ENCODE results near the gene TEPSIN.

TEPSIN gene

DNA sequence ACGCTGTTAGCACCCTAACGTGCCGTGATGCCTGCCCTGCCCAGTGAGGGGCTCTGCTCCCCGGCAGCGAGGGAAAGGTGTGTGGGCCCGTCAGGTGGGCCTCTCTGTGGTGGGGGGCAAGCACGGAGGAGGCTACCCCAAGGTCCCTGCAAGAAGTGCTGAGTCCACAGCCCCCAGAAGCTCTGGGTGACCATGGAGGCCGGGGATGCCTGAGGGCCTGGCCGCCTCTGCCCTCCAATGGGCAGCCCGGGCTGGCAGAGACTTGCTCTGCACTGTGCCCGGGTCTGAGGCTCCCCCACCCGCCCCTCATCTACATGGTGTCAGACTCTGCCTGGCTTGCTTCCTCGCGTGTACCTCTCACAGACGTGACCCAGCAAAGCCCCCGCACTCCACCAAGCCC, 44.0 kb upstream of the TEPSIN start:
- TF ChIP-seq, protein P1, sequence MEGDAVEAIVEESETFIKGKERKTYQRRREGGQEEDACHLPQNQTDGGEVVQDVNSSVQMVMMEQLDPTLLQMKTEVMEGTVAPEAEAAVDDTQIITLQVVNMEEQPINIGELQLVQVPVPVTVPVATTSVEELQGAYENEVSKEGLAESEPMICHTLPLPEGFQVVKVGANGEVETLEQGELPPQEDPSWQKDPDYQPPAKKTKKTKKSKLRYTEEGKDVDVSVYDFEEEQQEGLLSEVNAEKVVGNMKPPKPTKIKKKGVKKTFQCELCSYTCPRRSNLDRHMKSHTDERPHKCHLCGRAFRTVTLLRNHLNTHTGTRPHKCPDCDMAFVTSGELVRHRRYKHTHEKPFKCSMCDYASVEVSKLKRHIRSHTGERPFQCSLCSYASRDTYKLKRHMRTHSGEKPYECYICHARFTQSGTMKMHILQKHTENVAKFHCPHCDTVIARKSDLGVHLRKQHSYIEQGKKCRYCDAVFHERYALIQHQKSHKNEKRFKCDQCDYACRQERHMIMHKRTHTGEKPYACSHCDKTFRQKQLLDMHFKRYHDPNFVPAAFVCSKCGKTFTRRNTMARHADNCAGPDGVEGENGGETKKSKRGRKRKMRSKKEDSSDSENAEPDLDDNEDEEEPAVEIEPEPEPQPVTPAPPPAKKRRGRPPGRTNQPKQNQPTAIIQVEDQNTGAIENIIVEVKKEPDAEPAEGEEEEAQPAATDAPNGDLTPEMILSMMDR (IDR thresholded peaks at IDR 0.05; ENCODE audit: borderline replicate concordance, control extremely low read depth, extremely low read depth, insufficient read depth, missing control alignments): no peak
- no peak for DNase-seq (ENCODE audit: low spot score)
- in situ Hi-C loops (cut with MboI; ENCODE audit: low sequenced_read_pairs, unreplicated experiment): no loop called here

DNA sequence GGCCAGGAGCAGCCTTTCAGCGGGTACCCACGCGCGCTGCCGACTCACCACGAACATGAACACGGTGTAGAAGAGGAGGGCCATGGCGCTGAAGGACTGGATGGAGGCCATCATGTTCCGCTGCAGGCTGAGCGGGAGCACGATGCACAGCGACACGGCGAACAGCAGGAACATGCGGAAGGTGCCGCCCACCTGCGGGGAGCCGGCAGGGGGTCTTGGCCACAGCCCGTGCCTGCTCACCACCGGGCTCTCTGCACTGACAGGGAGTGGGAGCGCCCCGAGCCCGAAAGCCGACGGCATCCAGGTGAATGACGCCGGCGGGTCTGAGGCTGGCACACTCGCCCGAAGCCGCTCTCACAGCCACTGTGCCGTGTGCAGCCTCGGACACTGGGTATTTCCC, 43.3 kb upstream of the TEPSIN start:
- in situ Hi-C loops (cut with MboI; ENCODE audit: low sequenced_read_pairs, unreplicated experiment): no loop called here
- TF ChIP-seq, protein P1 (IDR thresholded peaks at IDR 0.05; ENCODE audit: borderline replicate concordance, control extremely low read depth, extremely low read depth, insufficient read depth, missing control alignments): no peak
- DNase-seq (ENCODE audit: low spot score): no peak

DNA sequence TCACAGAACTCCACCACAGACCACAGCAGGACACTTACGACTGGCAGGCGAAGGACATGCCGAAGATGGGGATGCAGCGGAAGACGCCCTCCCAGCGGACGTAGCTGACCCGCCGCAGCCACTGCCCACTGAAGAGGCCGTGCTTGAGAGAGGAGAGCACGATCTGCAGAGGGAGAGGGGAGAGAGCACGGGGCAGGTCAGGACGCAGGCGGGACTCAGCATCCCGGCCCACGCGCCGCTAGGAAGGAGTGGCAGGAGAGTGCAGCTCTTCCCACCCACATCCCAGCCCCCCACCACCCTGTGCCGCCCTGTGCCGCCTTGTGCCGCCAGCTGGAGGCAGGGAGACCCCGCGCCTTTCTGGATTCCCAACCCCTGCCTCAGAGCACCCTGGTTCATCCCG, 41.7 kb upstream of the TEPSIN start:
- TF ChIP-seq, protein P1 (IDR thresholded peaks at IDR 0.05; ENCODE audit: borderline replicate concordance, control extremely low read depth, extremely low read depth, insufficient read depth, missing control alignments): no peak
- in situ Hi-C loops (cut with MboI; ENCODE audit: low sequenced_read_pairs, unreplicated experiment): no loop called here
- DNase-seq (ENCODE audit: low spot score): no peak

DNA sequence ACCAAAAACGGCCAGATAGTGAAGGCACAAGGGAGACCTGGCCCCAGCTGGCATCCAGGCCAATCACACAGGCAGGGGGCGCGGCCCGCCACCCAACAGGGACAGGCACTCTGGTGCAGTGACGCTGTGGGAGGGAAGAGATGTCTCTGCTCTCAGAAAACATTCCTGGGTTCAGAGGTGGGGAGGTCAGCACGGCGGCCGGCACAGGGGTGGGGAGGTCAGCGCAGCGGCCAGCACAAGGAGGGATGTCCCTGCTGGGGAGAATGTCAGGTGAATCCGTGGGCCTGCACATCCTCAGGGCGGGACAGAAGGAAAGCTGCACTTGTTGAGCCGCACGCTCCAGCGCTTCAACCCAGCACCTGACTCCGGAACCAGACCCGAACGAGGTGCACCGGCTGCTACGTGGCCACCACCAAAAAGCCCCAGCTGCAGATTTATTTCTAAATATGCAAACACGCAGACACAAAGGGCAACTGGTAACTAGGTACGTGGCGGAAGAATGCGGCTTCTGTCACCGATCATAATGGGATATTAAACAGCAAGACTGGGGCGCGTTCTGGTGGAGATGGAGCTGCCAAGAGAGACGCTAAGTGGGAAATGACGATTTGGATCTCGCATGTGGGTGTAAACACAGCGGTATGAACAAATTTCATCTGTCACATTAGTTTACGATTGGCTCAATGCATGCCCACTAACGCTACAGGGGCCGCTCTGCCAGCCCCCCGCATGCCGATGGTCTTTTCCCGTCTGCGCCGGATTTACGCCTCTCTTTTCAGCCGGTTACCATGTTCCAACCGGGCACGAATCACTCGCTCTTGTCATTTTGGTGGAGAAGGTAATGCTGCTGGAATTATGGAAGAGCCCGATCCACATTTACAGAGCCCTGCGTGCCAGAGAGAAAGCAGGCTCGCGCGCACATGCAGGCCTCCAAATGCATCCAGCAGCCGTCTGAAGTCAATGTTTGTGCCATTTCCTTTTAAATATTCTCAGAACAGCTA, 40.7 kb upstream of the TEPSIN start:
- no peak for DNase-seq (ENCODE audit: low spot score)
- in situ Hi-C loops (cut with MboI; ENCODE audit: low sequenced_read_pairs, unreplicated experiment): no loop called here
- TF ChIP-seq, protein P1 (IDR thresholded peaks at IDR 0.05; ENCODE audit: borderline replicate concordance, control extremely low read depth, extremely low read depth, insufficient read depth, missing control alignments): no peak

DNA sequence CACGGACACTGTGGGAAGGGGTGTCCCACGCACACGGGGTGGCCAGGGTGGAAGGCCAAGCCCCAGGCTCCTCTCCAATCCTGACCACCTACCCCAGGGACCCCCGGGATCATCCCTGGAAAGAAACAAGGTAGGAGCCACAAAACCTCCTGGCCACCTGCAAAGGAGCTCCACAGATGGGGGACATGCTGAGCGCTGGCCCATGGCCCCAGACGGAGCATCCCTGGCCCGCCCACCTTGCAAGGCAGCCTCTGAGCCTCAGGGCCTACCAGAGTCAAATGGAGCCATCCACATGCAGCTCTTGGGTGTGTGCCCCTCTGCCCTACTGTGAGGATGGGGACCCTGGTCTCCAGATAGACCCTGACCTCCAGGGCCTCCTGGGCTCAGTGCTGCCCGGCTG, 40.0 kb upstream of the TEPSIN start:
- no peak for DNase-seq (ENCODE audit: low spot score)
- in situ Hi-C loops (cut with MboI; ENCODE audit: low sequenced_read_pairs, unreplicated experiment): no loop called here
- TF ChIP-seq, protein P1 (IDR thresholded peaks at IDR 0.05; ENCODE audit: borderline replicate concordance, control extremely low read depth, extremely low read depth, insufficient read depth, missing control alignments): no peak

DNA sequence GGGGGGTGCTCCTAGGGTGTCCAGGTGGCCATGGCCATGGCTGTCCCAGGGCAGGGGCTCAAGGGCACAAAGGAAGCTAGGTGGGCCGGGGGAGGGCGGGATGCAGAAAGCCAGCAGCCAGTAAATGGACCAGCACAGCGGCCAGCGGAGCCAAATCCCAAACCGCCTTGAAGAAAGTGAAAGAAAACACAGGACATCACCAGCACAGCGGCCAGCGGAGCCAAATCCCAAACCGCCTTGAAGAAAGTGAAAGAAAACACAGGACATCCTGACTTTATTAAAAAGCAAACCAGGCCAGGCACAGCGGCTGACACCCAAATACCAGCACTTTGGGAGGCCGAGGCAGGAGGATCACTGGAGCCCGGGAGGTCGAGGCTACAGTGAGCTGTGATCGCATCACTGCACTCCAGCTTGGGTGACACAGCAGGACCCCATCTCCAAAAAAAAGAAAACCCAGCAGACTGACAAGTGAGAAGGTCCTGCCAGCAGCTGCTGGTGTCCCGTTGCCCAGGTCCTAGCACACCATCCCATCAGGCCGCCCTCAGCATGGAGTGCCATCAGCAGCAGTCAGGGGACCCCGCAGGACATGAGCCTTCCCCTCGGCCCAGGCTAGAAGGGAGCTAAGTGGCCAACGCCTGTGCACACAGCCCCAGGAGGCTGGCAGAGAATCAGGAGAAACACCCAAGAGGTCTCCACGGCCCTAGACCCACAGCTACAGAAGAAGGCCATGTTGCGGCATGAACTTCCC, 39.3 kb upstream of the TEPSIN start:
- TF ChIP-seq, protein P1 (IDR thresholded peaks at IDR 0.05; ENCODE audit: borderline replicate concordance, control extremely low read depth, extremely low read depth, insufficient read depth, missing control alignments): no peak
- in situ Hi-C loops (cut with MboI; ENCODE audit: low sequenced_read_pairs, unreplicated experiment): no loop called here
- no peak for DNase-seq (ENCODE audit: low spot score)
